ENCODE data around the gene PABPN1L.

PABPN1L gene

GRCh38 chr16:88888057-88888456 lies 21.6 kb upstream of the PABPN1L start:
- no peak for DNase-seq
- no peak overlapping the region for H3K27ac ChIP-seq (ENCODE audit: insufficient read depth in 1 of 2, low read depth in 1 of 2, low read length in 2 of 2, poor library complexity in 1 of 2, severe bottlenecking in 2 of 2)
- H3K36me3 ChIP-seq (ENCODE audit: control insufficient read depth in 4 of 4, insufficient read depth in 4 of 4, low read length in 3 of 4): peaks cover 14 to 95% (median 77%) of the 10 kb centered on the region in 4 experiments
- ChIA-PET CTCF (no interaction called here), POLR2A (no interaction called here)
- H3K9me3 ChIP-seq (ENCODE audit: control extremely low read depth in 1 of 5, control insufficient read depth in 4 of 5, insufficient read depth in 2 of 5, low read depth in 1 of 5, low read length in 4 of 5): peaks cover 0 to 13% (median 7%) of the 10 kb centered on the region in 5 experiments
- peaks cover 0 to 5% (median 1%) of the 10 kb centered on the region in 4 experiments for H3K4me1 ChIP-seq (ENCODE audit: control extremely low read depth in 1 of 4, control insufficient read depth in 4 of 4, insufficient read depth in 4 of 4, low read length in 3 of 4)
- no peaks in the 10 kb centered on the region for H3K27me3 ChIP-seq (replicated peaks in 2 of 5; ENCODE audit: control insufficient read depth in 4 of 5, insufficient read depth in 5 of 5, low read length in 4 of 5)
- no peak overlapping the region for H3K4me3 ChIP-seq (ENCODE audit: control insufficient read depth in 1 of 7, extremely low read depth in 1 of 7, insufficient read depth in 4 of 7, low read depth in 2 of 7, low read length in 6 of 7)
- 94% methylated on average over 9 of the region's 14 CpGs for WGBS (ENCODE audit: insufficient coverage)

GRCh38 chr16:88886845-88887521 lies 20.5 kb upstream of the PABPN1L start:
- CTCF ChIA-PET: interaction anchor here (1.4 to 1.8 kb wide), 2 partner anchors 29 to 70 kb away, joined by 6 read pairs; partner anchors contain the start of genes GALNS and TRAPPC2L
- H3K36me3 ChIP-seq (ENCODE audit: control insufficient read depth in 4 of 4, insufficient read depth in 4 of 4, low read length in 3 of 4): peaks cover 15 to 95% (median 78%) of the 10 kb centered on the region in 4 experiments

GRCh38 chr16:88886420-88886844 lies 20.0 kb upstream of the PABPN1L start:
- Histone ChIP-seq H3K4me3 (ENCODE audit: control insufficient read depth in 1 of 7, extremely low read depth in 1 of 7, insufficient read depth in 4 of 7, low read depth in 2 of 7, low read length in 6 of 7) (no peak overlapping the region), H3K9me3 (ENCODE audit: control extremely low read depth in 1 of 5, control insufficient read depth in 4 of 5, insufficient read depth in 2 of 5, low read depth in 1 of 5, low read length in 4 of 5) (peaks cover 0 to 13% (median 7%) of the 10 kb centered on the region in 5 experiments), H3K4me1 (ENCODE audit: control extremely low read depth in 1 of 4, control insufficient read depth in 4 of 4, insufficient read depth in 4 of 4, low read length in 3 of 4) (peaks cover 0 to 5% (median 1%) of the 10 kb centered on the region in 4 experiments), H3K27ac (ENCODE audit: insufficient read depth in 1 of 2, low read depth in 1 of 2, low read length in 2 of 2, poor library complexity in 1 of 2, severe bottlenecking in 2 of 2) (no peak overlapping the region), H3K27me3 (replicated peaks in 2 of 5; ENCODE audit: control insufficient read depth in 4 of 5, insufficient read depth in 5 of 5, low read length in 4 of 5) (no peaks in the 10 kb centered on the region), H3K36me3 (ENCODE audit: control insufficient read depth in 4 of 4, insufficient read depth in 4 of 4, low read length in 3 of 4) (peaks cover 12 to 95% (median 78%) of the 10 kb centered on the region in 4 experiments)
- WGBS (ENCODE audit: insufficient coverage): 94% methylated on average over 14 of the region's 15 CpGs
- no peak for DNase-seq
- ChIA-PET CTCF (interaction anchor here (1.4 to 1.8 kb wide), 2 partner anchors 29 to 69 kb away, joined by 6 read pairs; partner anchors contain the start of genes GALNS and TRAPPC2L), POLR2A (no interaction called here)

More at GRCh38 chr16:88886845-88887521, 20.5 kb upstream of the PABPN1L start:
- H3K27ac ChIP-seq (ENCODE audit: insufficient read depth in 1 of 2, low read depth in 1 of 2, low read length in 2 of 2, poor library complexity in 1 of 2, severe bottlenecking in 2 of 2): no peak overlapping the region
- H3K4me1 ChIP-seq (ENCODE audit: control extremely low read depth in 1 of 4, control insufficient read depth in 4 of 4, insufficient read depth in 4 of 4, low read length in 3 of 4): peaks cover 0 to 5% (median 1%) of the 10 kb centered on the region in 4 experiments
- 97% methylated on average over 38 of the region's 39 CpGs for WGBS (ENCODE audit: insufficient coverage)
- peaks cover 0 to 13% (median 7%) of the 10 kb centered on the region in 5 experiments for H3K9me3 ChIP-seq (ENCODE audit: control extremely low read depth in 1 of 5, control insufficient read depth in 4 of 5, insufficient read depth in 2 of 5, low read depth in 1 of 5, low read length in 4 of 5)
- H3K27me3 ChIP-seq (replicated peaks in 2 of 5; ENCODE audit: control insufficient read depth in 4 of 5, insufficient read depth in 5 of 5, low read length in 4 of 5): no peaks in the 10 kb centered on the region
- POLR2A ChIA-PET: no interaction called here
- DNase-seq: no peak
- H3K4me3 ChIP-seq (ENCODE audit: control insufficient read depth in 1 of 7, extremely low read depth in 1 of 7, insufficient read depth in 4 of 7, low read depth in 2 of 7, low read length in 6 of 7): no peak overlapping the region

- Histone ChIP-seq H3K27me3 (replicated peaks in 2 of 5; ENCODE audit: control insufficient read depth in 4 of 5, insufficient read depth in 5 of 5, low read length in 4 of 5) (no peaks in the 10 kb centered on the region), H3K4me1 (ENCODE audit: control extremely low read depth in 1 of 4, control insufficient read depth in 4 of 4, insufficient read depth in 4 of 4, low read length in 3 of 4) (peaks cover 0 to 5% (median 1%) of the 10 kb centered on the region in 4 experiments), H3K27ac (ENCODE audit: insufficient read depth in 1 of 2, low read depth in 1 of 2, low read length in 2 of 2, poor library complexity in 1 of 2, severe bottlenecking in 2 of 2) (no peak overlapping the region), H3K4me3 (ENCODE audit: control insufficient read depth in 1 of 7, extremely low read depth in 1 of 7, insufficient read depth in 4 of 7, low read depth in 2 of 7, low read length in 6 of 7) (no peak overlapping the region), H3K36me3 (ENCODE audit: control insufficient read depth in 4 of 4, insufficient read depth in 4 of 4, low read length in 3 of 4) (peaks cover 9 to 95% (median 78%) of the 10 kb centered on the region in 4 experiments), H3K9me3 (ENCODE audit: control extremely low read depth in 1 of 5, control insufficient read depth in 4 of 5, insufficient read depth in 2 of 5, low read depth in 1 of 5, low read length in 4 of 5) (peaks cover 0 to 8% (median 7%) of the 10 kb centered on the region in 5 experiments)
- ChIA-PET CTCF (interaction anchor here (1.4 to 1.8 kb wide), 2 partner anchors 28 to 69 kb away, joined by 6 read pairs; partner anchors contain the start of genes GALNS and TRAPPC2L), POLR2A (no interaction called here)
- no peak for DNase-seq
- 98% methylated on average over 20 of the region's 28 CpGs for WGBS (ENCODE audit: insufficient coverage)
Measured at GRCh38 chr16:88885693-88886280, 19.3 kb upstream of the PABPN1L start.

- CTCF ChIA-PET: no interaction called here
- Histone ChIP-seq H3K4me1 (ENCODE audit: control extremely low read depth in 1 of 4, control insufficient read depth in 4 of 4, insufficient read depth in 4 of 4, low read length in 3 of 4) (peaks cover 0 to 5% (median 1%) of the 10 kb centered on the region in 4 experiments), H3K4me3 (ENCODE audit: control insufficient read depth in 1 of 7, extremely low read depth in 1 of 7, insufficient read depth in 4 of 7, low read depth in 2 of 7, low read length in 6 of 7) (no peak overlapping the region), H3K9me3 (ENCODE audit: control extremely low read depth in 1 of 5, control insufficient read depth in 4 of 5, insufficient read depth in 2 of 5, low read depth in 1 of 5, low read length in 4 of 5) (no peaks in the 10 kb centered on the region), H3K27ac (ENCODE audit: insufficient read depth in 1 of 2, low read depth in 1 of 2, low read length in 2 of 2, poor library complexity in 1 of 2, severe bottlenecking in 2 of 2) (no peak overlapping the region), H3K27me3 (replicated peaks in 2 of 5; ENCODE audit: control insufficient read depth in 4 of 5, insufficient read depth in 5 of 5, low read length in 4 of 5) (no peaks in the 10 kb centered on the region), H3K36me3 (ENCODE audit: control insufficient read depth in 4 of 4, insufficient read depth in 4 of 4, low read length in 3 of 4) (peaks cover 8 to 95% (median 77%) of the 10 kb centered on the region in 4 experiments)
- WGBS (ENCODE audit: insufficient coverage): 98% methylated on average over 36 of the region's 39 CpGs
- POLR2A ChIA-PET: interaction anchor here (0.5 kb wide), 1 partner anchor 45 kb away, joined by 3 read pairs; no protein-coding TSS in a partner anchor
- DNase-seq: no peak
Measured at GRCh38 chr16:88884569-88885271, 18.3 kb upstream of the PABPN1L start.

GRCh38 chr16:88883946-88884345 lies 17.5 kb upstream of the PABPN1L start:
- Histone ChIP-seq H3K4me3 (ENCODE audit: control insufficient read depth in 1 of 7, extremely low read depth in 1 of 7, insufficient read depth in 4 of 7, low read depth in 2 of 7, low read length in 6 of 7) (no peak overlapping the region), H3K4me1 (ENCODE audit: control extremely low read depth in 1 of 4, control insufficient read depth in 4 of 4, insufficient read depth in 4 of 4, low read length in 3 of 4) (peaks cover 0 to 3% (median 0%) of the 10 kb centered on the region in 4 experiments), H3K36me3 (ENCODE audit: control insufficient read depth in 4 of 4, insufficient read depth in 4 of 4, low read length in 3 of 4) (peaks cover 8 to 97% (median 76%) of the 10 kb centered on the region in 4 experiments), H3K27ac (ENCODE audit: insufficient read depth in 1 of 2, low read depth in 1 of 2, low read length in 2 of 2, poor library complexity in 1 of 2, severe bottlenecking in 2 of 2) (no peak overlapping the region), H3K9me3 (ENCODE audit: control extremely low read depth in 1 of 5, control insufficient read depth in 4 of 5, insufficient read depth in 2 of 5, low read depth in 1 of 5, low read length in 4 of 5) (no peaks in the 10 kb centered on the region), H3K27me3 (replicated peaks in 2 of 5; ENCODE audit: control insufficient read depth in 4 of 5, insufficient read depth in 5 of 5, low read length in 4 of 5) (no peaks in the 10 kb centered on the region)
- ChIA-PET POLR2A (no interaction called here), CTCF (no interaction called here)
- WGBS (ENCODE audit: insufficient coverage): 98% methylated on average over 8 of the region's 11 CpGs
- no peak for DNase-seq
